ENCODE data around the gene MYO9A.

GRCh38 chr15:71804695-71805470 lies 313.1 kb downstream of the MYO9A start:
- TF ChIP-seq CTCF (IDR thresholded peaks at IDR 0.05) (no peak), POLR2A (IDR thresholded peaks at IDR 0.05) (no peak)

Measured in thyroid gland (tissue), 4 donors.